Caco-2 (cell line): Measurements from ENCODE around the gene BRF1. TPM values are rescaled to one million over a fixed set of nuclear protein-coding genes. Genes with fewer than 3 reads are reported as not detected.
A peak's percentile ranks its signal among the peaks of the same experiment; 100 is the strongest.

ENCODE experiments used
- BruUV-seq: library from RNA; stranded (reverse); fragments of 400-500 nt; replicated peaks from 2 replicates; lab custom pipeline; 2021; lab: Mats Ljungman, UMichigan
- CTCF ChIA-PET: fragments of 300-600 bp; sonication (Branson Sonifier 250); formaldehyde crosslinking; loops from one replicate; lab custom pipeline; 2022; ENCODE audit warnings: antibody characterized with exemption; lab: Charles Lee
- POLR2A ChIA-PET: fragments of 300-600 bp; sonication (Branson Sonifier 250); formaldehyde crosslinking; loops from one replicate; lab custom pipeline; 2022; ENCODE audit warnings: antibody characterized with exemption; lab: Charles Lee
- DNase-seq, 2 experiments: peaks; one replicate each; pipeline versions ENCODE4 v3.0.0 to v3.0.0-alpha.2; 2020 to 2022
- H3K27me3 ChIP-seq: replicated peaks from 2 replicates; pipeline ENCODE4 v1.6.0; 2011; ENCODE audit warnings: low read length; ENCODE audit not compliant: control insufficient read depth, insufficient read depth
- H3K36me3 ChIP-seq: 2 replicates; pipeline ENCODE4 v1.5.1; 2011; ENCODE audit warnings: low read length; ENCODE audit not compliant: control insufficient read depth, insufficient read depth
- H3K4me1 ChIP-seq: fragments of 250-450 bp; sonication (Bioruptor Pico); 2 replicates; pipeline ENCODE4 v1.5.1; 2020; ENCODE audit warnings: mild to moderate bottlenecking
- H3K4me3 ChIP-seq: 2 replicates; pipeline ENCODE4 v1.5.1; 2011; ENCODE audit warnings: low read depth, mild to moderate bottlenecking, control low read depth, low read length
- H3K9me3 ChIP-seq: fragments of 250-450 bp; sonication (Bioruptor Pico); 2 replicates; pipeline ENCODE4 v1.5.1; 2020; ENCODE audit warnings: mild to moderate bottlenecking, moderate library complexity
- H3K27ac Mint-ChIP-seq: one replicate; pipeline ENCODE4 v1.8.0; 2022; ENCODE audit warnings: mixed read lengths; ENCODE audit not compliant: unreplicated experiment
- H3K27me3 Mint-ChIP-seq: one replicate; pipeline ENCODE4 v1.8.0; 2022; ENCODE audit warnings: mixed read lengths; ENCODE audit not compliant: insufficient read depth, unreplicated experiment
- H3K36me3 Mint-ChIP-seq: one replicate; pipeline ENCODE4 v1.8.0; 2022; ENCODE audit warnings: mild to moderate bottlenecking, mixed read lengths; ENCODE audit not compliant: insufficient read depth, unreplicated experiment
- H3K4me1 Mint-ChIP-seq: one replicate; pipeline ENCODE4 v1.8.0; 2022; ENCODE audit warnings: low read depth, mixed read lengths; ENCODE audit not compliant: unreplicated experiment
- H3K4me3 Mint-ChIP-seq: one replicate; pipeline ENCODE4 v1.8.0; 2022; ENCODE audit warnings: mild to moderate bottlenecking, moderate library complexity, mixed read lengths; ENCODE audit not compliant: unreplicated experiment
- H3K9me3 Mint-ChIP-seq: one replicate; pipeline ENCODE4 v1.8.0; 2022; ENCODE audit warnings: mixed read lengths; ENCODE audit not compliant: unreplicated experiment
- intact Hi-C: fragments of 100-400 bp; cut with micrococcal nuclease; formaldehyde crosslinking; loops from one replicate; pipeline ENCODE4 v1.10.0; 2022; ENCODE audit not compliant: unreplicated experiment
- total RNA-seq: library from RNA; stranded (reverse); gene quantifications from 2 replicates; pipeline ENCODE4 v1.2.3, GENCODE V29; 2022
- TF ChIP-seq, protein P1 (sequence below), 2 experiments: fragments of 200-600 bp in 1 of 2; IDR thresholded peaks; 1 replicate in 1 of 2; 2 replicates in 1 of 2; pipeline versions ENCODE4 v1.5.1 to v1.8.0; 2011 to 2022; ENCODE audit warnings: antibody characterized with exemption in 1 of 2, control low read depth in 1 of 2, inconsistent platforms in 1 of 2, low read depth in 1 of 2, low read length in 1 of 2, mild to moderate bottlenecking in 1 of 2, moderate library complexity in 1 of 2; ENCODE audit not compliant: insufficient read depth in 1 of 2, severe bottlenecking in 1 of 2, unreplicated experiment in 1 of 2

The BRF1 gene
- total RNA-seq, 1 experiment from 2014 or later, result 43.6 TPM

DNA sequence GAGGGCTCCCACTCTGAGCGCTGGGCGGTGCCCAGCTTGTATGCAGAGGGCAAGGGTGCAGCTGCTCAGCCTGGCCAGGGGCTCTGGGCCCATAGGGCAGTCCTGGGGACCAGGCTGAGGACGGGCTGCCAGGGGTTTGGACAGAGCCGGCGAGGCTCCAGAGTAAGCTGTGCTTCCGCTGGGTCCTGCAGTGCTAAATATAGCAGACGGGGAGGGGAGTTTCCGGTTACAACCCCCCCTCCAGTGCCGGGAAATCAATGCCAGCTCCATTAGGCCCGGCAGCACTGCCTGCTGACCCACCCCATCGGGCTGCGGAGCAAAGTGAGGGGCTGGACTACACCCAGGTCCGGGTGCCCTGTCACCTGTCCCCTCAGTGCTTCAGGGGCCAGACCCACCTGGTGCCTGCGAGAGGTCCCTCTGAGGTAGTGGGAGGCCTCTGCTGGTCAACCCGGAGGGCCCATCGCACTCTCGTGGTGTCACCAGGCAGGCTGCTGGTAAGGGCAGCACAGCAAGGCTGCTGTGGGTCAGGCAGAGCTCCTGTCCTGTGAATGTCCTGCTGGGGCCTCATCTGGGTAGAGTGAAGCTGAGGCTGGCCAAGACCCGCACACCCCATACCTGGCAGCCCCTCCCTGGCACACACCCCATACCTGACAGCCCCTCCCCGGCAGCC lies 129.7 kb downstream of the BRF1 start:
- POLR2A ChIA-PET, result no interaction called here
- CTCF ChIA-PET, result interaction anchor here (1.9 kb wide), 1 partner anchor 10 kb away, joined by 7 read pairs; the partner anchor contains the start of gene NUDT14

DNA sequence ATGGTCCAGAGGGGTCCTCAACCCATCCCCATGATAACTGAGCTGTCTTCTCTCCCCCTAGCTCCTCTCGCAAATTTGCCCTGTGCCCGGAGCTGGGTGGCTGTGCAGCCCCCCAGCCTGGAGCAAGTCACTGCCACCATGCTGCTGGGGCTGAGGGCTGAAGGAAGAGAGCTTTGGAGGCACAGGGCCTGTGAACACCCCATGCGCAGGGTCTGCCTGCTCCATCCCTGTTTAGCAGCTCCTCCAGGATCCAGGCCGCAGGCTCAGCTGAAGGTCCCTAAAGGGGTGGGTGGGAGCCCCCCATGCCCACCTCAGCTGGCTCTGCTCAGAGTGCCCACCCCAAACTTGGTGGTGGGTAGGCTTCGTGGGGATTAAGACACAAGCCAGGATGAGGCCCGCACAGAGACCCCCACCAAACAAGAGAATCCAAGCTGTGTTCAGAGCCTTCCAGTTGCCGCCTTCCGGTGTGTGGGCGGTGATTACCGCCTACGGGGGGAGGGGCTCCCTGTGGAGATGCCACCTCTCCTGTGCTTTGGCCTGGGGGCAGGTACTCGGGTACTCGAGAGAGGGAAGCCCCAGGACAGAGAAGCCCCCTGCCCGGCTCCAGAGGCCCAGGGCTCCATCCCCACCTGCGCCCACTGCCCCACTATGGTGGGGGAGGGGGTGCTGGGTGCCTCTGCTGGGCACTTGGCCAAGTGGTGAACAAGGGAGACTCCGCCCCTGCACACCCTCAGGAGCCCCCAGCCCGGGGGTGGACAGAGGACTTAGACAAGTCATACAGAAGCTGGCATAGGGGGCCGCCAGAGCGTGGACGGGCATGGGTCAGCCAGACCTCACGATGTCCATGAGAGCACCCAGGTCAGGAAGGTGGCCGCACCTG lies 130.8 kb downstream of the BRF1 start:
- BruUV-seq, result no TSS peak
- H3K27ac Mint-ChIP-seq, result peak overlapping the region; percentile 40
- Histone ChIP-seq H3K36me3 (no peaks in the 10 kb centered on the region), H3K4me3 (no peak overlapping the region), H3K27me3 (no peaks in the 10 kb centered on the region; the same call in 1 of the 2 replicates), H3K9me3 (no peaks in the 10 kb centered on the region), H3K4me1 (peaks cover 6% of the 10 kb centered on the region)
- H3K36me3 Mint-ChIP-seq, result peaks cover 14% of the 10 kb centered on the region
- intact Hi-C loops, result no loop called here
- CTCF ChIA-PET, result interaction anchor here (0.5 to 1.9 kb wide), 4 partner anchors 11 to 242 kb away, joined by 3 to 7 read pairs (median 4); partner anchors contain the start of gene NUDT14
- no peaks in the 10 kb centered on the region for H3K4me1 Mint-ChIP-seq
- DNase-seq, result peak in 1 of 2 experiments; percentile 24
- TF ChIP-seq, protein P1, sequence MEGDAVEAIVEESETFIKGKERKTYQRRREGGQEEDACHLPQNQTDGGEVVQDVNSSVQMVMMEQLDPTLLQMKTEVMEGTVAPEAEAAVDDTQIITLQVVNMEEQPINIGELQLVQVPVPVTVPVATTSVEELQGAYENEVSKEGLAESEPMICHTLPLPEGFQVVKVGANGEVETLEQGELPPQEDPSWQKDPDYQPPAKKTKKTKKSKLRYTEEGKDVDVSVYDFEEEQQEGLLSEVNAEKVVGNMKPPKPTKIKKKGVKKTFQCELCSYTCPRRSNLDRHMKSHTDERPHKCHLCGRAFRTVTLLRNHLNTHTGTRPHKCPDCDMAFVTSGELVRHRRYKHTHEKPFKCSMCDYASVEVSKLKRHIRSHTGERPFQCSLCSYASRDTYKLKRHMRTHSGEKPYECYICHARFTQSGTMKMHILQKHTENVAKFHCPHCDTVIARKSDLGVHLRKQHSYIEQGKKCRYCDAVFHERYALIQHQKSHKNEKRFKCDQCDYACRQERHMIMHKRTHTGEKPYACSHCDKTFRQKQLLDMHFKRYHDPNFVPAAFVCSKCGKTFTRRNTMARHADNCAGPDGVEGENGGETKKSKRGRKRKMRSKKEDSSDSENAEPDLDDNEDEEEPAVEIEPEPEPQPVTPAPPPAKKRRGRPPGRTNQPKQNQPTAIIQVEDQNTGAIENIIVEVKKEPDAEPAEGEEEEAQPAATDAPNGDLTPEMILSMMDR (IDR thresholded peaks at IDR 0.05; ENCODE audit: insufficient read depth in 1 of 2, low read depth in 1 of 2, low read length in 1 of 2, severe bottlenecking in 1 of 2, unreplicated experiment in 1 of 2), result no peak
- H3K27me3 Mint-ChIP-seq, result no peaks in the 10 kb centered on the region
- H3K9me3 Mint-ChIP-seq, result no peaks in the 10 kb centered on the region
- POLR2A ChIA-PET, result interaction anchor here (0.5 to 0.6 kb wide), 2 partner anchors 12 to 151 kb away, joined by 4 to 9 read pairs; no protein-coding TSS in a partner anchor
- peak overlapping the region; percentile 66 for H3K4me3 Mint-ChIP-seq

More for the DNA sequence above, 129.7 kb downstream of the BRF1 start:
- TF ChIP-seq, protein P1 (IDR thresholded peaks at IDR 0.05; ENCODE audit: insufficient read depth in 1 of 2, low read depth in 1 of 2, low read length in 1 of 2, severe bottlenecking in 1 of 2, unreplicated experiment in 1 of 2), result no peak
- Mint-ChIP-seq H3K4me3 (no peak overlapping the region), H3K9me3 (no peaks in the 10 kb centered on the region), H3K4me1 (no peaks in the 10 kb centered on the region), H3K27me3 (no peaks in the 10 kb centered on the region), H3K36me3 (peaks cover 14% of the 10 kb centered on the region), H3K27ac (no peak overlapping the region)
- Histone ChIP-seq H3K9me3 (no peaks in the 10 kb centered on the region), H3K36me3 (no peaks in the 10 kb centered on the region), H3K4me1 (peaks cover 6% of the 10 kb centered on the region), H3K4me3 (no peak overlapping the region), H3K27me3 (no peaks in the 10 kb centered on the region; the same call in 1 of the 2 replicates)
- BruUV-seq, result no TSS peak
- no peak for DNase-seq
- intact Hi-C loops, result no loop called here

DNA sequence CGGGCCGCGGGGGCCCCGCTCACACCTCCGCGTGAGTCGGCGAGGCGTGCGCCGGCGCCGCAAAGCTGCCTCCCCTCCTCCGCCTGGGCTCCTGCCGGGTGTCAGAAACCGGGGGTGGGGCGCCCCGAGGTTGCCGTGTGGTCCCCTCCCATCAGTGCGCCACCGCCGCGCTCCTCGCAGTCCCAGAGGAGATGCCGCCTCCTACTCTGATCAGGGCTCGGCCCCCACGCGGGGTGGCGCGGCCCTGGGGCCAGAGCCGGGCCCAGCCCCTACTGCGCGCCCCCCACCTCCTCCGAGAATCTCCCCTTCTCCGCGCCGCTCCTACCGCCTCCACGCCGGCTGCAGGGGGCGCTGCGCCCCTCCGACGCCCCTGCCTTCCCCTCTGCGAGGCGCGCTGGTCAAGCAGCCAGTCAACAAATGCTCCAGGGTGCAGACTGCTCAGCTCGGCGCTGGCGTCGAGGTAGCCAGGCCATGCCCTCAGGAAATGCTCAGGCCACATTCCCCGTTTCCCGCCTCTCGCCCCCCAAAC lies 131.8 kb downstream of the BRF1 start:
- peak overlapping the region; percentile 29 for H3K4me3 ChIP-seq
- H3K9me3 ChIP-seq, result no peaks in the 10 kb centered on the region
- ChIA-PET CTCF (interaction anchor here (0.8 to 1.9 kb wide), 3 partner anchors 12 to 78 kb away, joined by 3 to 7 read pairs (median 4); partner anchors contain the start of gene NUDT14), POLR2A (interaction anchor here (0.6 kb wide), 1 partner anchor 56 kb away, joined by 3 read pairs; no protein-coding TSS in a partner anchor)
- Mint-ChIP-seq H3K36me3 (peaks cover 14% of the 10 kb centered on the region), H3K4me3 (peak overlapping the region; percentile 66), H3K9me3 (no peaks in the 10 kb centered on the region), H3K4me1 (no peaks in the 10 kb centered on the region), H3K27ac (peak overlapping the region; percentile 40), H3K27me3 (no peaks in the 10 kb centered on the region)
- no TSS peak for BruUV-seq
- intact Hi-C loops, result no loop called here
- H3K36me3 ChIP-seq, result no peaks in the 10 kb centered on the region
- H3K27me3 ChIP-seq, result no peaks in the 10 kb centered on the region; the same call in 1 of the 2 replicates
- peak in 1 of 2 experiments; percentile 42 for DNase-seq
- TF ChIP-seq, protein P1 (IDR thresholded peaks at IDR 0.05; ENCODE audit: insufficient read depth in 1 of 2, low read depth in 1 of 2, low read length in 1 of 2, severe bottlenecking in 1 of 2, unreplicated experiment in 1 of 2), result no peak
- H3K4me1 ChIP-seq, result peaks cover 6% of the 10 kb centered on the region
